Astrocyte of the cerebellum (primary cell): Measurements from ENCODE around the gene SELENOH.
"Not testable (repeated sequence)": the region's sequence is repeated elsewhere in the genome, so short reads cannot be mapped to it uniquely, and the experiment has no call there.

Source experiments
- DNase-seq: peaks from one replicate; pipeline ENCODE4 v3.0.0-alpha.2; 2011; ENCODE audit warnings: low read depth
- H3K4me3 ChIP-seq: 2 replicates; pipeline ENCODE4 v1.5.1; 2011; ENCODE audit warnings: mild to moderate bottlenecking, low read depth, low read length, moderate library complexity
- CTCF ChIP-seq: IDR thresholded peaks from 2 replicates; pipeline ENCODE4 v1.5.1; 2012; ENCODE audit warnings: low read length, low read depth, moderate library complexity, mild to moderate bottlenecking; ENCODE audit errors: missing control alignments
- in situ Hi-C: cut with HindIII; loops from 2 replicates; pipeline ENCODE4 v1.10.0; 2017; ENCODE audit warnings: low sequenced_read_pairs

SELENOH gene

GRCh38 chr11:57709802-57710367, 31.4 kb upstream of the SELENOH start:
- no peak for DNase-seq
- no peak for TF ChIP-seq CTCF
- no peak overlapping the region for H3K4me3 ChIP-seq
- in situ Hi-C loops, result loop anchor here (5.0 kb wide), 1 partner anchor 102 kb away; no protein-coding TSS in a partner anchor

GRCh38 chr11:57711414-57712255, 29.7 kb upstream of the SELENOH start, which contains the start of gene MED19:
MED19 (minus strand) TSS chr11:57712215; CDS start chr11:57712179, 36 bp downstream.
- in situ Hi-C loops, result loop anchor here (5.0 kb wide), 1 partner anchor 101 kb away; no protein-coding TSS in a partner anchor

GRCh38 chr11:57712256-57713150, 28.8 kb upstream of the SELENOH start, which contains the start of gene TMX2:
TMX2 (plus strand) TSS chr11:57712593; CDS start chr11:57712619, 26 bp downstream.
- no peak for TF ChIP-seq CTCF
- peak within 1 kb of the TSS; percentile 100 for H3K4me3 ChIP-seq
- peak; percentile 99 for DNase-seq
- in situ Hi-C loops, result loop anchor here (5.0 kb wide), 1 partner anchor 100 kb away; no protein-coding TSS in a partner anchor

More at GRCh38 chr11:57711414-57712255, 29.7 kb upstream of the SELENOH start, which contains the start of gene MED19:
- H3K4me3 ChIP-seq, result peak within 1 kb of the TSS; percentile 100
- DNase-seq, result peak; percentile 46
- no peak for TF ChIP-seq CTCF

GRCh38 chr11:57713835-57714234, 27.5 kb upstream of the SELENOH start:
- peak overlapping the region; percentile 100 for H3K4me3 ChIP-seq
- DNase-seq, result no peak
- in situ Hi-C loops, result loop anchor here (5.0 kb wide), 1 partner anchor 98 kb away; no protein-coding TSS in a partner anchor
- TF ChIP-seq CTCF, result no peak

GRCh38 chr11:57716726-57717125, 24.6 kb upstream of the SELENOH start:
- in situ Hi-C loops, H3K4me3 ChIP-seq, DNase-seq: not testable (repeated sequence)

- DNase-seq, result no peak
- in situ Hi-C loops, result no loop called here
- H3K4me3 ChIP-seq, result no peak overlapping the region
- TF ChIP-seq CTCF, result no peak
Measured at GRCh38 chr11:57727185-57727584, 14.1 kb upstream of the SELENOH start.
